Gastroesophageal sphincter (tissue), 4 donors: ENCODE results near the gene RIPOR1. TPM values are rescaled to one million over a fixed set of nuclear protein-coding genes. Genes with fewer than 3 reads are reported as not detected.

Experiments used
- ATAC-seq: fragments of 150-250 bp; one replicate; pipeline ENCODE4 v1.9.1; 2016; ENCODE audit warnings: mild to moderate bottlenecking, moderate library complexity
- H3K27ac ChIP-seq, 4 donors: fragments of 200-600 bp; sonication (generic) in 3 of 4; 1 replicate in 3 of 4; 2 replicates in 1 of 4; pipeline ENCODE4 v1.5.1; 2016 to 2019
- H3K27me3 ChIP-seq: fragments of 200-600 bp; sonication (generic); one replicate; pipeline ENCODE4 v1.5.1; 2019
- H3K36me3 ChIP-seq, 2 donors: fragments of 200-600 bp; sonication (generic); one replicate each; pipeline ENCODE4 v1.5.1; 2019; ENCODE audit warnings: control low read depth in 1 of 2
- H3K4me1 ChIP-seq, 3 donors: fragments of 200-600 bp; sonication (generic); 1 replicate in 2 of 3; 2 replicates in 1 of 3; pipeline ENCODE4 v1.5.1; 2016 to 2019; ENCODE audit warnings: control low read depth in 2 of 3
- H3K4me3 ChIP-seq, 2 donors: fragments of 200-600 bp; sonication (generic); one replicate each; pipeline ENCODE4 v1.5.1; 2019; ENCODE audit warnings: mild to moderate bottlenecking in 1 of 2, moderate library complexity in 1 of 2
- H3K9me3 ChIP-seq, 3 donors: fragments of 200-600 bp; sonication (generic); one replicate each; pipeline ENCODE4 v1.5.1; 2017 to 2019; ENCODE audit warnings: control low read depth in 2 of 3
- EP300 ChIP-seq: sonication (generic); formaldehyde crosslinking; IDR thresholded peaks from one replicate; pipeline ENCODE4 v1.6.1; 2017; ENCODE audit warnings: antibody characterized with exemption, mild to moderate bottlenecking
- POLR2A ChIP-seq, 2 donors: fragments of 450-650 bp; IDR thresholded peaks; one replicate each; pipeline ENCODE4 v1.6.1; 2017; ENCODE audit warnings: antibody characterized with exemption in 2 of 2, mild to moderate bottlenecking in 2 of 2, moderate library complexity in 1 of 2
- POLR2AphosphoS5 ChIP-seq: sonication (generic); formaldehyde crosslinking; IDR thresholded peaks from one replicate; pipeline ENCODE4 v1.6.1; 2017; ENCODE audit warnings: antibody characterized with exemption
- whole genome bisulfite sequencing, 2 donors: methylation state at CpG; one replicate each; pipeline ENCODE4 v1.1.5; 2018; ENCODE audit warnings: low coverage in 1 of 2; 5-methylcytosine and 5-hydroxymethylcytosine counted together
- total RNA-seq, 4 donors: library from RNA; depleted of rRNA; stranded (reverse); fragments of >200 nt; gene quantifications; one replicate each; pipeline ENCODE4 v1.1.0, GENCODE V29; 2016
- TF ChIP-seq, protein P1 (sequence below), 4 experiments: fragments of 200-600 bp in 2 of 4; fragments of 450-650 bp in 2 of 4; sonication (generic) in 1 of 4; IDR thresholded peaks; one replicate each; pipeline ENCODE4 v1.5.1; 2017 to 2019; ENCODE audit warnings: antibody characterized with exemption in 4 of 4, mild to moderate bottlenecking in 2 of 4, moderate library complexity in 2 of 4

RIPOR1 gene
- total RNA-seq, 4 donors from 2014 or later = 43.3 to 112 (median 64.9) TPM

GRCh38 chr16:67539691-67540635 is 11.3 kb downstream of the RIPOR1 start:
- Histone ChIP-seq H3K27me3 (no peaks in the 10 kb centered on the region), H3K27ac (peak overlapping the region in 1 of 4 donors; percentile 86), H3K36me3 (peaks cover 0 to 60% of the 10 kb centered on the region in 2 donors), H3K4me1 (peaks cover 0 to 96% (median 31%) of the 10 kb centered on the region in 3 donors), H3K9me3 (no peaks in the 10 kb centered on the region), H3K4me3 (no peak overlapping the region)
- ATAC-seq = no peak
- TF ChIP-seq EP300 (no peak), POLR2AphosphoS5 (no peak), POLR2A (IDR thresholded peaks at IDR 0.05) (no peak)
- TF ChIP-seq, protein P1, sequence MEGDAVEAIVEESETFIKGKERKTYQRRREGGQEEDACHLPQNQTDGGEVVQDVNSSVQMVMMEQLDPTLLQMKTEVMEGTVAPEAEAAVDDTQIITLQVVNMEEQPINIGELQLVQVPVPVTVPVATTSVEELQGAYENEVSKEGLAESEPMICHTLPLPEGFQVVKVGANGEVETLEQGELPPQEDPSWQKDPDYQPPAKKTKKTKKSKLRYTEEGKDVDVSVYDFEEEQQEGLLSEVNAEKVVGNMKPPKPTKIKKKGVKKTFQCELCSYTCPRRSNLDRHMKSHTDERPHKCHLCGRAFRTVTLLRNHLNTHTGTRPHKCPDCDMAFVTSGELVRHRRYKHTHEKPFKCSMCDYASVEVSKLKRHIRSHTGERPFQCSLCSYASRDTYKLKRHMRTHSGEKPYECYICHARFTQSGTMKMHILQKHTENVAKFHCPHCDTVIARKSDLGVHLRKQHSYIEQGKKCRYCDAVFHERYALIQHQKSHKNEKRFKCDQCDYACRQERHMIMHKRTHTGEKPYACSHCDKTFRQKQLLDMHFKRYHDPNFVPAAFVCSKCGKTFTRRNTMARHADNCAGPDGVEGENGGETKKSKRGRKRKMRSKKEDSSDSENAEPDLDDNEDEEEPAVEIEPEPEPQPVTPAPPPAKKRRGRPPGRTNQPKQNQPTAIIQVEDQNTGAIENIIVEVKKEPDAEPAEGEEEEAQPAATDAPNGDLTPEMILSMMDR (IDR thresholded peaks at IDR 0.05) = no peak
- WGBS, 2 donors = 87 to 90% methylated on average over 6 to 11 of the region's 27 CpGs

DNA sequence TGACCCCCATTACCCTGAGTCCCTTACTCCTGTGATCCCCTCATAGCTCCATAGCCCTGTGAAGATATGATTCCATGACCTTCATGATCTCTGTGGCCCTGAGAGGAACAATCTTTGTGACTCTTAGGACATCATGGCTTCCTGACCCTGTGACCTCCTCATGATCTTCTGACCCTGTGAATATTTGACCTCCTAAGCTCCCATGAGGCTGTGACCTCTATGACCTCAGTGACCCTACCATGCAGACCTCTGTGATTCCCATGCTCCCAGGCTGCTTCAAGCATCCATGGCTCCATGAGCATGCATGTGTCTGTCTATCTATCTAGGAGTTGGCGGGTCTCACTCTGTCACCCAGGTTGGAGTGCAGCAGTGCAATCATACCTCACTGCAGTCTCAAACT is 12.1 kb downstream of the RIPOR1 start:
- Histone ChIP-seq H3K36me3 (peaks cover 0 to 68% of the 10 kb centered on the region in 2 donors), H3K9me3 (no peaks in the 10 kb centered on the region), H3K27ac (no peak overlapping the region), H3K4me3 (no peak overlapping the region), H3K27me3 (no peaks in the 10 kb centered on the region), H3K4me1 (peaks cover 0 to 94% (median 34%) of the 10 kb centered on the region in 3 donors)
- 88% methylated on average over 1 of the region's 1 CpG; no CpG with 5 or more reads in 1 of the 2 donors for WGBS, 2 donors
- ATAC-seq = no peak
- TF ChIP-seq, protein P1 (IDR thresholded peaks at IDR 0.05) = no peak
- TF ChIP-seq POLR2A (IDR thresholded peaks at IDR 0.05) = no peak
- TF ChIP-seq POLR2AphosphoS5 = no peak
- TF ChIP-seq EP300 = no peak

DNA sequence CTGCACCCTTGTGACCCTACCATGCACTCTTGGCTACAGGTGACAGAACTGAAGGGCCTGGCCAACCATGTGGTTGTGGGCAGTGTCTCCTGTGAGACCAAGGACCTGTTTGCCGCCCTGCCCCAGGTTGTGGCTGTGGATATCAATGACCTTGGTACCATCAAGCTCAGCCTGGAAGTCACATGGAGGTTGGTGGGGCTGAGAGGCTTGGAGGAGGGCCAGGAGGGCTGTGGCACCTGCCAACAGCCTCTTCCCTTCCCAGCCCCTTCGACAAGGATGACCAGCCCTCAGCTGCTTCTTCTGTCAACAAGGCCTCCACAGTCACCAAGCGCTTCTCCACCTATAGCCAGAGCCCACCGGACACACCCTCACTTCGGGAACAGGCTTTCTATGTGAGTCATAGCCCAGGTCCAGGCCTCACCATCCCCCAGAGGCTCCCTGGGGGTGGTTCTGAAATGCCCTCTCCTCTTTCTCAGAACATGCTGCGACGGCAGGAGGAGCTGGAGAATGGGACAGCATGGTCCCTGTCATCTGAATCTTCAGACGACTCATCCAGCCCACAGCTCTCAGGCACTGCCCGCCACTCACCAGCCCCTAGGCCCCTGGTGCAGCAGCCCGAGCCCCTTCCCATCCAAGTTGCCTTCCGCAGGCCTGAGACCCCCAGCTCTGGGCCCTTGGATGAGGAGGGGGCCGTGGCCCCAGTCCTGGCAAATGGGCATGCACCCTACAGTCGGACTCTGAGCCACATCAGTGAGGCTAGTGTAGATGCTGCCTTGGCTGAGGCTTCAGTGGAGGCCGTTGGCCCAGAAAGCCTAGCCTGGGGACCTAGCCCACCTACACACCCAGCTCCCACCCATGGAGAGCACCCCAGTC is 13.0 kb downstream of the RIPOR1 start:
- H3K9me3 ChIP-seq = no peaks in the 10 kb centered on the region
- H3K27ac ChIP-seq = peak overlapping the region in 3 of 4 donors; percentile 13 to 48 (median 24)
- TF ChIP-seq, protein P1 (IDR thresholded peaks at IDR 0.05) = no peak
- TF ChIP-seq POLR2AphosphoS5 = no peak
- TF ChIP-seq EP300 = no peak
- no peak for TF ChIP-seq POLR2A (IDR thresholded peaks at IDR 0.05)
- H3K4me1 ChIP-seq = peaks cover 0 to 94% (median 32%) of the 10 kb centered on the region in 3 donors
- no peaks in the 10 kb centered on the region for H3K27me3 ChIP-seq
- ATAC-seq = no peak
- H3K36me3 ChIP-seq = peaks cover 0 to 77% of the 10 kb centered on the region in 2 donors
- 25 to 72% methylated on average over 2 to 3 of the region's 14 CpGs for WGBS, 2 donors
- H3K4me3 ChIP-seq = no peak overlapping the region

GRCh38 chr16:67542464-67542863 is 13.8 kb downstream of the RIPOR1 start:
- Histone ChIP-seq H3K9me3 (no peaks in the 10 kb centered on the region), H3K27me3 (no peaks in the 10 kb centered on the region), H3K27ac (peak overlapping the region in 3 of 4 donors; percentile 18 to 48 (median 35)), H3K4me3 (no peak overlapping the region), H3K4me1 (peaks cover 0 to 94% (median 32%) of the 10 kb centered on the region in 3 donors), H3K36me3 (peaks cover 0 to 85% of the 10 kb centered on the region in 2 donors)
- ATAC-seq = peak; percentile 37
- TF ChIP-seq, protein P1 (IDR thresholded peaks at IDR 0.05) = no peak
- no peak for TF ChIP-seq POLR2AphosphoS5
- no peak for TF ChIP-seq POLR2A (IDR thresholded peaks at IDR 0.05)
- TF ChIP-seq EP300 = no peak
